ENCODE results near the gene VIPR2.

- TF ChIP-seq YY1 (IDR thresholded peaks at IDR 0.05; ENCODE audit: insufficient read depth, insufficient read length) (no peak), SUZ12 (IDR thresholded peaks at IDR 0.05; ENCODE audit: extremely low read depth, insufficient read depth, insufficient read length) (no peak)
Observed at GRCh38 chr7:159049266-159050025, 95.2 kb downstream of the VIPR2 start.

Measured in NT2/D1 (cell line).